ENCODE data around the gene ZNHIT2.
A peak's percentile ranks its signal among the peaks of the same experiment; 100 is the strongest.

DNA sequence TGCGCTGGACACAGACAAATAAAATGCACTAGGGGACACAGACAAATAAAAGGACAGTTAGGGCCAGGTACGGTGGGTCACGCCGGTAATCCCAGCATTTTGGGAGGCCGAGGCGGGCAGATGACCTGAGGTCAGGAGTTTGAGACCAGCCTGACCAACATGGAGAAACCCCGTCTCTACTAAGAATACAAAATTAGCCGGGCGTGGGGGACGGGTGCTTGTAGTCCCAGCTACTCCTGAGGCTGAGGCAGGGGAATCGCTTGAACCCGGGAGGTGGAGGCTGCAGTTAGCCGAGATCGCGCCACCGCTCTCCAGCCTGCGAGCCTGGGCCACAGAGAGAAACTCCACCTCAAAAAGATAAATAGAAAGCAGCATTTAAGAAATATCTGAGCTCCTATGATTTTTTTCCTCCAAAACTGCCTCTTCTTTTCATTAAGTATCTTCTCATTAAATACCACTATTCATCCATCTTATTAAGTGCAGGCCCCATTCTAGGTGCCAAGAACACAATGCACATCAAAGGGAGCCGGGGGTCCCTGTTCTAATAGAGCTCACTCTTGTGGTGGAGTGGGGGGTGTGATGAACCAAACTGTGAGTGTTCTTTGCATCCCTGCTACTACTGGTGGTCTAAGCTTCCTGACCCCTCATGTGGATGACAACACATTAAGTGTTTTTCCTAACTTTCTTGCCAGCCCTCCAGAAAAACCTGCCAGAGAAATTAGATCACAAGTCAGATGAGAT lies 766 bp upstream of the ZNHIT2 start:
- TF ChIP-seq POLR2A (IDR thresholded peaks at IDR 0.05) = no peak
- TF ChIP-seq, protein P1, sequence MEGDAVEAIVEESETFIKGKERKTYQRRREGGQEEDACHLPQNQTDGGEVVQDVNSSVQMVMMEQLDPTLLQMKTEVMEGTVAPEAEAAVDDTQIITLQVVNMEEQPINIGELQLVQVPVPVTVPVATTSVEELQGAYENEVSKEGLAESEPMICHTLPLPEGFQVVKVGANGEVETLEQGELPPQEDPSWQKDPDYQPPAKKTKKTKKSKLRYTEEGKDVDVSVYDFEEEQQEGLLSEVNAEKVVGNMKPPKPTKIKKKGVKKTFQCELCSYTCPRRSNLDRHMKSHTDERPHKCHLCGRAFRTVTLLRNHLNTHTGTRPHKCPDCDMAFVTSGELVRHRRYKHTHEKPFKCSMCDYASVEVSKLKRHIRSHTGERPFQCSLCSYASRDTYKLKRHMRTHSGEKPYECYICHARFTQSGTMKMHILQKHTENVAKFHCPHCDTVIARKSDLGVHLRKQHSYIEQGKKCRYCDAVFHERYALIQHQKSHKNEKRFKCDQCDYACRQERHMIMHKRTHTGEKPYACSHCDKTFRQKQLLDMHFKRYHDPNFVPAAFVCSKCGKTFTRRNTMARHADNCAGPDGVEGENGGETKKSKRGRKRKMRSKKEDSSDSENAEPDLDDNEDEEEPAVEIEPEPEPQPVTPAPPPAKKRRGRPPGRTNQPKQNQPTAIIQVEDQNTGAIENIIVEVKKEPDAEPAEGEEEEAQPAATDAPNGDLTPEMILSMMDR (IDR thresholded peaks at IDR 0.05 in 4 of 5, conservative IDR thresholded peaks at IDR 0.05 in 1 of 5) = peak in 4 of 5 experiments; percentile 2 to 55 (median 25)

Measured in gastrocnemius medialis (tissue), 4 donors.